ENCODE measurements around the gene WASF3. TPM values are rescaled to one million over a fixed set of nuclear protein-coding genes. Genes with fewer than 3 reads are reported as not detected.

Gene WASF3
- total and polyA plus RNA-seq, 12 donors, result 2.7 to 13.6 (median 8.8) TPM

DNA sequence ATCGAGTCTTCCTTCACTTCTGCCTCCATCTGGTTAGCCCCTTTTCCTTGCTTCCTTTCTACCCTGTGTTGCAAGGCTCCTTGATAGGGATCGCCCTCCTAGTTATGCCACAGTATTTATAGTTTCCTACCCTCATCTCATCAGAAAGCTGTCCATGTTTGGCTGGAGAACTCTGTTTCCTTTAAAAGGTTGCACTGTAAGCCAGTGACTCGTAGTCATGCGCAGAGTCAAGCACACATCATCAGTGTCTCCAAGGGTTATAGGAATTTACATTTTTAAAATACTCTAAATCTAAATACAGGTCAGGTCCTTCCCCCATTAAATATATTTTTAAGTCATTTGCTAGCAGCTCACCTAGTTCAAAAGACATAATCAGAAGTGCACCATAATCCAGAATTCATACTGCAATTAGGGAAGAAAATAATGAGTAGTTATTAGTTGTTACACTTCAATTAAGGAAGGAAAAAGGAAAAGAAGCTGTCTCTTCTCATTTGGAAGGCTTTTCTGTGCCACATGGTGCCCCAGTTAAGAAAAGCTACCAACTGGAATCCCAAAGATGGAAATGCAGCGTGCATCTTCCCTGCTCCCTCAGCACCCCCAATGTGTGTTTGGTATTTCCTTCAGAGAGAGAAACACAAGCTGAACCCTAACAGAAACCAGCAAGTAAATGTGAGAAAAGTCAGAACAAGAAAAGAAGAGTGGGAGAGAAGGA is 122.1 kb downstream of the WASF3 start:
- DNase-seq (no peak), ATAC-seq (no peak)
- TF ChIP-seq, protein P1, sequence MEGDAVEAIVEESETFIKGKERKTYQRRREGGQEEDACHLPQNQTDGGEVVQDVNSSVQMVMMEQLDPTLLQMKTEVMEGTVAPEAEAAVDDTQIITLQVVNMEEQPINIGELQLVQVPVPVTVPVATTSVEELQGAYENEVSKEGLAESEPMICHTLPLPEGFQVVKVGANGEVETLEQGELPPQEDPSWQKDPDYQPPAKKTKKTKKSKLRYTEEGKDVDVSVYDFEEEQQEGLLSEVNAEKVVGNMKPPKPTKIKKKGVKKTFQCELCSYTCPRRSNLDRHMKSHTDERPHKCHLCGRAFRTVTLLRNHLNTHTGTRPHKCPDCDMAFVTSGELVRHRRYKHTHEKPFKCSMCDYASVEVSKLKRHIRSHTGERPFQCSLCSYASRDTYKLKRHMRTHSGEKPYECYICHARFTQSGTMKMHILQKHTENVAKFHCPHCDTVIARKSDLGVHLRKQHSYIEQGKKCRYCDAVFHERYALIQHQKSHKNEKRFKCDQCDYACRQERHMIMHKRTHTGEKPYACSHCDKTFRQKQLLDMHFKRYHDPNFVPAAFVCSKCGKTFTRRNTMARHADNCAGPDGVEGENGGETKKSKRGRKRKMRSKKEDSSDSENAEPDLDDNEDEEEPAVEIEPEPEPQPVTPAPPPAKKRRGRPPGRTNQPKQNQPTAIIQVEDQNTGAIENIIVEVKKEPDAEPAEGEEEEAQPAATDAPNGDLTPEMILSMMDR (IDR thresholded peaks at IDR 0.05), result no peak
- Histone ChIP-seq H3K4me3 (no peak overlapping the region), H3K27ac (no peak overlapping the region), H3K4me1 (no peaks in the 10 kb centered on the region), H3K27me3 (no peaks in the 10 kb centered on the region), H3K36me3 (peaks cover 0 to 45% (median 10%) of the 10 kb centered on the region in 9 donors), H3K9me3 (no peaks in the 10 kb centered on the region)
- intact Hi-C loops (cut with DNase I), result no loop called here
- 96 to 98% methylated on average over 5 of the region's 5 CpGs for WGBS, 2 donors

DNA sequence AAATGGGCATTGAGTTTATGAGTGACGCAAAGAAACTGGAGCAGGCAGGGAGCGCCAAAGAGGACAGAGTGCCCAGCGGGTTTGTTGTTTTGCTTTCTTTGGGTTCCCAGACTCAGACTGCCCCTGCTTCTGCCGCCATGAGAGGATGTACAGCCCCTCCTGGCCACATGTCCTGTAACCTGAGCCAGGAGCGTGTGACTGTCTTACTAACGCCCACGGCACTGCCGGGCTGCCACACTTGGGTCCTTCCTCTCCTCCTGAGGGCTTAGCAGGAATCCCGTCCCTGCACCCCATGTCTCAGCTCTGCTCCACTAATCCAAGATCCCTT is 122.6 kb downstream of the WASF3 start:
- ATAC-seq (no peak), DNase-seq (no peak)
- Histone ChIP-seq H3K9me3 (no peaks in the 10 kb centered on the region), H3K4me1 (no peaks in the 10 kb centered on the region), H3K36me3 (peaks cover 0 to 50% (median 10%) of the 10 kb centered on the region in 9 donors), H3K27ac (no peak overlapping the region), H3K27me3 (no peaks in the 10 kb centered on the region), H3K4me3 (no peak overlapping the region)
- intact Hi-C loops (cut with DNase I), result no loop called here
- 82 to 85% methylated on average over 9 of the region's 9 CpGs for WGBS, 2 donors
- TF ChIP-seq, protein P1 (IDR thresholded peaks at IDR 0.05), result no peak

DNA sequence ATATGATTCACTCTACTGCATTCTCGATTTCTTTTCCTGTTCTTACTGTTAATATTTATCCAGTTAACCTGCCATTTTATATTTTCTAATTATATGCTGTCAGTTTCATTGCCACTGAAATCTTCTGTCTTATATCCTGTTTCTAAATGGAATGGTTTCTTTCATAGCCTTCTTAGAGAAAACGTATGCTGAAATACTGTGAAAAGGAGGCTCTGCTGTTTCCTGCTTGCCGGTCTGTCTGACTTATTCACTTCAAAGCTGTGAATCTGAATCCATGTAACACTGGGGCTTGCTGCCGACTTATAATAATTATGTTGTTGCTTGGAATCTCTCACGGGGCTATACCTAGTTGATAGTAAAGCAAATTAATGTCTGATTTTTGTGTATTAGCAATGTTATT is 123.1 kb downstream of the WASF3 start:
- no peak for ATAC-seq
- H3K4me1 ChIP-seq, result no peaks in the 10 kb centered on the region
- no peaks in the 10 kb centered on the region for H3K9me3 ChIP-seq
- no peak for DNase-seq
- no peak overlapping the region for H3K27ac ChIP-seq
- H3K36me3 ChIP-seq, result peaks cover 0 to 53% (median 10%) of the 10 kb centered on the region in 9 donors
- WGBS, 2 donors, result 81 to 87% methylated on average over 5 of the region's 5 CpGs
- no peaks in the 10 kb centered on the region for H3K27me3 ChIP-seq
- intact Hi-C loops (cut with DNase I), result no loop called here
- TF ChIP-seq, protein P1 (IDR thresholded peaks at IDR 0.05), result no peak
- no peak overlapping the region for H3K4me3 ChIP-seq

DNA sequence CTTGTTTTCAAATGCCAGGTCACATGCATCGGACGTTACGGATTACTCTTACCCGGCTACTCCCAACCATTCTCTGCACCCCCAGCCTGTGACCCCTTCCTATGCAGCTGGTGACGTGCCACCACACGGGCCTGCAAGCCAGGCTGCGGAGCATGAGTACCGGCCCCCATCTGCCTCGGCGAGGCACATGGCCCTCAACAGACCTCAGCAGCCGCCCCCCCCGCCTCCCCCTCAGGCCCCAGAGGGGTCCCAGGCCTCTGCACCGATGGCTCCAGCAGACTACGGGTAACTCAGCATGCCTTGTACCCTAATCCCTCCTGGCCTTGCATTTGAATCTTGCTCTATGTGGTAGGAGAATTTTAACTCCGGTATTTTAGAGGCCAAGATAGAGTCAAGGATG is 123.6 kb downstream of the WASF3 start:
- peaks cover 0 to 57% (median 14%) of the 10 kb centered on the region in 9 donors for H3K36me3 ChIP-seq
- intact Hi-C loops (cut with DNase I), result no loop called here
- H3K4me3 ChIP-seq, result no peak overlapping the region
- ATAC-seq (no peak), DNase-seq (no peak)
- H3K27me3 ChIP-seq, result no peaks in the 10 kb centered on the region
- TF ChIP-seq, protein P1 (IDR thresholded peaks at IDR 0.05), result no peak
- H3K27ac ChIP-seq, result no peak overlapping the region
- H3K4me1 ChIP-seq, result no peaks in the 10 kb centered on the region
- WGBS, 2 donors, result 91 to 94% methylated on average over 15 of the region's 15 CpGs
- H3K9me3 ChIP-seq, result no peaks in the 10 kb centered on the region

Data from heart right ventricle (tissue), 16 donors.